HEK293T (cell line): ENCODE measurements around the gene LAMC2.

Experiments
- ARNT ChIP-seq: fragments of 450-650 bp; IDR thresholded peaks from 2 replicates; pipeline ENCODE4 v1.6.1; 2017; ENCODE audit warnings: mild to moderate bottlenecking
- BHLHE40 ChIP-seq: fragments of 450-650 bp; IDR thresholded peaks from 2 replicates; pipeline ENCODE4 v1.6.1; 2016; ENCODE audit warnings: mild to moderate bottlenecking, moderate library complexity, borderline replicate concordance
- CTBP1 ChIP-seq: fragments of 450-650 bp; IDR thresholded peaks from 2 replicates; pipeline ENCODE4 v1.6.1; 2016; ENCODE audit warnings: borderline replicate concordance
- ELF4 ChIP-seq: fragments of 450-650 bp; IDR thresholded peaks from 2 replicates; pipeline ENCODE4 v1.6.1; 2017; ENCODE audit warnings: antibody characterized with exemption
- FOXA1 ChIP-seq: fragments of 450-650 bp; IDR thresholded peaks from 2 replicates; pipeline ENCODE4 v1.6.1; 2016; ENCODE audit warnings: mild to moderate bottlenecking
- HDGF ChIP-seq: fragments of 450-650 bp; IDR thresholded peaks from 2 replicates; pipeline ENCODE4 v1.6.1; 2017; ENCODE audit warnings: antibody characterized with exemption, borderline replicate concordance
- L3MBTL2 ChIP-seq: fragments of 450-650 bp; conservative IDR thresholded peaks from 2 replicates; pipeline ENCODE4 v1.6.1; 2016; ENCODE audit warnings: mild to moderate bottlenecking
- LEF1 ChIP-seq: fragments of 450-650 bp; IDR thresholded peaks from 2 replicates; pipeline ENCODE4 v1.6.1; 2017; ENCODE audit warnings: mild to moderate bottlenecking, borderline replicate concordance
- NFRKB ChIP-seq: fragments of 450-650 bp; IDR thresholded peaks from 2 replicates; pipeline ENCODE4 v1.6.1; 2016; ENCODE audit warnings: mild to moderate bottlenecking, moderate library complexity
- SP1 ChIP-seq: fragments of 450-650 bp; IDR thresholded peaks from 2 replicates; pipeline ENCODE4 v1.6.1; 2017
- SUZ12 ChIP-seq: fragments of 450-650 bp; IDR thresholded peaks from 2 replicates; pipeline ENCODE4 v1.6.1; 2016; ENCODE audit warnings: mild to moderate bottlenecking
- TARDBP ChIP-seq: fragments of 450-650 bp; IDR thresholded peaks from 2 replicates; pipeline ENCODE4 v1.6.1; 2016
- ZNF384 ChIP-seq: fragments of 450-650 bp; IDR thresholded peaks from 2 replicates; pipeline ENCODE4 v1.6.1; 2016
- TF ChIP-seq, protein P1 (sequence below): fragments of 450-650 bp; IDR thresholded peaks from 2 replicates; pipeline ENCODE4 v1.6.1; 2016

DNA sequence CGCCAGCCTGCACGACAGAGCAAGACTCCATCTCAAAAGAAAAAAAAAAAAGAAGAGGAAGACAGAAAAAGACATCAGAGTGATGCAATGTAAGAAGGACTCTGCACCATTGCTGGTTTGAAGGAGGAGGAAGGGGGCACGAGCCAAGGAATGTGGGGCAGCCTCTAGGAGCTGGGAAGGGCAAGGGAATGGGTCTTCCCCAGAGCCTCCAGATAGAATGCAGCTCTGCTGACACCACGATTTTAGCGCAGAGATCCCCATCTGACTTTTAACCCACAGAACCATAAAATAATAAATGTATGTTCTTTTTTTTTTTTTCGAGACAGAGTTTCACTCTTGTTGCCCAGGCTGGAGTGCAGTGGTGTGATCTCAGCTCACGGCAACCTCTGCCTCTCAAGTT, 33.9 kb upstream of the LAMC2 start:
- TF ChIP-seq BHLHE40 (no peak), SP1 (no peak), ARNT (no peak), ELF4 (no peak), ZNF384 (no peak), SUZ12 (no peak), LEF1 (no peak), NFRKB (no peak), FOXA1 (no peak), L3MBTL2 (no peak), TARDBP (no peak), CTBP1 (no peak), HDGF (no peak)
- TF ChIP-seq, protein P1, sequence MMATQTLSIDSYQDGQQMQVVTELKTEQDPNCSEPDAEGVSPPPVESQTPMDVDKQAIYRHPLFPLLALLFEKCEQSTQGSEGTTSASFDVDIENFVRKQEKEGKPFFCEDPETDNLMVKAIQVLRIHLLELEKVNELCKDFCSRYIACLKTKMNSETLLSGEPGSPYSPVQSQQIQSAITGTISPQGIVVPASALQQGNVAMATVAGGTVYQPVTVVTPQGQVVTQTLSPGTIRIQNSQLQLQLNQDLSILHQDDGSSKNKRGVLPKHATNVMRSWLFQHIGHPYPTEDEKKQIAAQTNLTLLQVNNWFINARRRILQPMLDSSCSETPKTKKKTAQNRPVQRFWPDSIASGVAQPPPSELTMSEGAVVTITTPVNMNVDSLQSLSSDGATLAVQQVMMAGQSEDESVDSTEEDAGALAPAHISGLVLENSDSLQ: no peak
